ENCODE measurements around the gene CASP10. TPM values are rescaled to one million over a fixed set of nuclear protein-coding genes. Genes with fewer than 3 reads are reported as not detected.

The CASP10 gene
- total and polyA plus RNA-seq, 2 experiments from 2014 or later, result 1.6 to 11.0 TPM

- H3K36me3 ChIP-seq (replicated peaks; ENCODE audit: insufficient read depth, low read depth), result no peaks in the 10 kb centered on the region
- no peak for DNase-seq (ENCODE audit: low spot score)
- H3K9me2 ChIP-seq (replicated peaks; ENCODE audit: insufficient read depth), result no peaks in the 10 kb centered on the region
- no peaks in the 10 kb centered on the region for H4K20me1 ChIP-seq (ENCODE audit: insufficient read depth, poor library complexity, severe bottlenecking)
- H3K4me2 ChIP-seq, result peak overlapping the region; percentile 29
- no peaks in the 10 kb centered on the region for H3K9me3 ChIP-seq (ENCODE audit: low read depth)
- no peaks in the 10 kb centered on the region for H3K27me3 ChIP-seq
- H3K4me3 ChIP-seq, result no peak overlapping the region
- H2AFZ ChIP-seq, result no peak overlapping the region
- peaks cover 10% of the 10 kb centered on the region for H3K4me1 ChIP-seq (ENCODE audit: insufficient read depth)
- 84% methylated on average over 30 of the region's 34 CpGs for WGBS (ENCODE audit: low lambda C conversion rate, missing lambda C conversion rate)
- H3K79me2 ChIP-seq, result peaks cover 18% of the 10 kb centered on the region
- TF ChIP-seq EZH2 (IDR thresholded peaks at IDR 0.05; ENCODE audit: borderline replicate concordance) (no peak), CTCF (IDR thresholded peaks at IDR 0.05; ENCODE audit: poor library complexity) (no peak)
- peak overlapping the region; percentile 82 for H3K27ac ChIP-seq
Measured at GRCh38 chr2:201139836-201140604, 42.9 kb upstream of the CASP10 start.

GRCh38 chr2:201144101-201145051, 38.6 kb upstream of the CASP10 start:
- WGBS (ENCODE audit: low lambda C conversion rate, missing lambda C conversion rate), result 75% methylated on average over 5 of the region's 5 CpGs
- no peak for TF ChIP-seq EZH2 (IDR thresholded peaks at IDR 0.05; ENCODE audit: borderline replicate concordance)
- TF ChIP-seq EZH2phosphoT487 (IDR thresholded peaks at IDR 0.05; ENCODE audit: low read depth, severe bottlenecking, unreplicated experiment), result no peak
- no peak for TF ChIP-seq CTCF (IDR thresholded peaks at IDR 0.05; ENCODE audit: poor library complexity)
- Histone ChIP-seq H4K20me1 (ENCODE audit: insufficient read depth, poor library complexity, severe bottlenecking) (no peaks in the 10 kb centered on the region), H3K9me2 (replicated peaks; ENCODE audit: insufficient read depth) (no peaks in the 10 kb centered on the region), H3K27me3 (no peaks in the 10 kb centered on the region), H3K9me3 (ENCODE audit: low read depth) (no peaks in the 10 kb centered on the region), H2AFZ (no peak overlapping the region), H3K4me2 (no peak overlapping the region), H3K4me3 (no peak overlapping the region), H3K36me3 (replicated peaks; ENCODE audit: insufficient read depth, low read depth) (no peaks in the 10 kb centered on the region), H3K4me1 (ENCODE audit: insufficient read depth) (peaks cover 11% of the 10 kb centered on the region), H3K79me2 (peaks cover 10% of the 10 kb centered on the region), H3K27ac (peak overlapping the region; percentile 65)
- DNase-seq (ENCODE audit: low spot score), result peak; percentile 50

- Histone ChIP-seq H3K4me1 (ENCODE audit: insufficient read depth) (peaks cover 30% of the 10 kb centered on the region), H3K4me3 (no peak overlapping the region), H4K20me1 (ENCODE audit: insufficient read depth, poor library complexity, severe bottlenecking) (no peaks in the 10 kb centered on the region), H3K79me2 (peaks cover 12% of the 10 kb centered on the region), H3K27me3 (no peaks in the 10 kb centered on the region), H3K9me2 (replicated peaks; ENCODE audit: insufficient read depth) (no peaks in the 10 kb centered on the region), H3K27ac (peak overlapping the region; percentile 92), H3K4me2 (peak overlapping the region; percentile 39), H3K36me3 (replicated peaks; ENCODE audit: insufficient read depth, low read depth) (no peaks in the 10 kb centered on the region), H2AFZ (no peak overlapping the region), H3K9me3 (ENCODE audit: low read depth) (no peaks in the 10 kb centered on the region)
- TF ChIP-seq EZH2phosphoT487 (IDR thresholded peaks at IDR 0.05; ENCODE audit: low read depth, severe bottlenecking, unreplicated experiment), result no peak
- no peak for TF ChIP-seq CTCF (IDR thresholded peaks at IDR 0.05; ENCODE audit: poor library complexity)
- TF ChIP-seq EZH2 (IDR thresholded peaks at IDR 0.05; ENCODE audit: borderline replicate concordance), result no peak
- 50% methylated on average over 1 of the region's 1 CpG for WGBS (ENCODE audit: low lambda C conversion rate, missing lambda C conversion rate)
- DNase-seq (ENCODE audit: low spot score), result no peak
Measured at GRCh38 chr2:201148434-201148990, 34.4 kb upstream of the CASP10 start.
